Suprapubic skin (tissue), 3 donors: ENCODE data around the gene TIGD3.

Experiments used
- POLR2A ChIP-seq, 2 donors: fragments of 450-650 bp; IDR thresholded peaks; one replicate each; pipeline ENCODE4 v1.6.1; 2017; ENCODE audit warnings: antibody characterized with exemption in 2 of 2, mild to moderate bottlenecking in 2 of 2, moderate library complexity in 2 of 2
- TF ChIP-seq, protein P1 (sequence below), 2 donors: fragments of 200-600 bp in 1 of 2; fragments of 450-650 bp in 1 of 2; sonication (generic) in 1 of 2; IDR thresholded peaks; one replicate each; pipeline ENCODE4 v1.5.1; 2016 to 2019; ENCODE audit warnings: antibody characterized with exemption in 2 of 2, mild to moderate bottlenecking in 1 of 2, moderate library complexity in 1 of 2

GRCh38 chr11:65355013-65355775 is 643 bp downstream of the TIGD3 start:
- TF ChIP-seq, protein P1, sequence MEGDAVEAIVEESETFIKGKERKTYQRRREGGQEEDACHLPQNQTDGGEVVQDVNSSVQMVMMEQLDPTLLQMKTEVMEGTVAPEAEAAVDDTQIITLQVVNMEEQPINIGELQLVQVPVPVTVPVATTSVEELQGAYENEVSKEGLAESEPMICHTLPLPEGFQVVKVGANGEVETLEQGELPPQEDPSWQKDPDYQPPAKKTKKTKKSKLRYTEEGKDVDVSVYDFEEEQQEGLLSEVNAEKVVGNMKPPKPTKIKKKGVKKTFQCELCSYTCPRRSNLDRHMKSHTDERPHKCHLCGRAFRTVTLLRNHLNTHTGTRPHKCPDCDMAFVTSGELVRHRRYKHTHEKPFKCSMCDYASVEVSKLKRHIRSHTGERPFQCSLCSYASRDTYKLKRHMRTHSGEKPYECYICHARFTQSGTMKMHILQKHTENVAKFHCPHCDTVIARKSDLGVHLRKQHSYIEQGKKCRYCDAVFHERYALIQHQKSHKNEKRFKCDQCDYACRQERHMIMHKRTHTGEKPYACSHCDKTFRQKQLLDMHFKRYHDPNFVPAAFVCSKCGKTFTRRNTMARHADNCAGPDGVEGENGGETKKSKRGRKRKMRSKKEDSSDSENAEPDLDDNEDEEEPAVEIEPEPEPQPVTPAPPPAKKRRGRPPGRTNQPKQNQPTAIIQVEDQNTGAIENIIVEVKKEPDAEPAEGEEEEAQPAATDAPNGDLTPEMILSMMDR (IDR thresholded peaks at IDR 0.05), result no peak
- TF ChIP-seq POLR2A (IDR thresholded peaks at IDR 0.05), result no peak
